Measurements from ENCODE around the gene AMPH.

AMPH gene

GRCh38 chr7:38630720-38631673, at the start of gene AMPH:
AMPH (minus strand) TSS chr7:38631373; CDS start chr7:38631351, 22 bp downstream.
- DNase-seq (ENCODE audit: low read depth in 2 of 3, low spot score in 2 of 3): no peak

- no peak for DNase-seq (ENCODE audit: low read depth in 2 of 3, low spot score in 2 of 3)
These were observed 48.2 kb upstream of the AMPH start for GRCh38 chr7:38679419-38679818.

- no peak for DNase-seq (ENCODE audit: low read depth in 2 of 3, low spot score in 2 of 3)
These were observed 47.5 kb upstream of the AMPH start for GRCh38 chr7:38678698-38679054.

DNA sequence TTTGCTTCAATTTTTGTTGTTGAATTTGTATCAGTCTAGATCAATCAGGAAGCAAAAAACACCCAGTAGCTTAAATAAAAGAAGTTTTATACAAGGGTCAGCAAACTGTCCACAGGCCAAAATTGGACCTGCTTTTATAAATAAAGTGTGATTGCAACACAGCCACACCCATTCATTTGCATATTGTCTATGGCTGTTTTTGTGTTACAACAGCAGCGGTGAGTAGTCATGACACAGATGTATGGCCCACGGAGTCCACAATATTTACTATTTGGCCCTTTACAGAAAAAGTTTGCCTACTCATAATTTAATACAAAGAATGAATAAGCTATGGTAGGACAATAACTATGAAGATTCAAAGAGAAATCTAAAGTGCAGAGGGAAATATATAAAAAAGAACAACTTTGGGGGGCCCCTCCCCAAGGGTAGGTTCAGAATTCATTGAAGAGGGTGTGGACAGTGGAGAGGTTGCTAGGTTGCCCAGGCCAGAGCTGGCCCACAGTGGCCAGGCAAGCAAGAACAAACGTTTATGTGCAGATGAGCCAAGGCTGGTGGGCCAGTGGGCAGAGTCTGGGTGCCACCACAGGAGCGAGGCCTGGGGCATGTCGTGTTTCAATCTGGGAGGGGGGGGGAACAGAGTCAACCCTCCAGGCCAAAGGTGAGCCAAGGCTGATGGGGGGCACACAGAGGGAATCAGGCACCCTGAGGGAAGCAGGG, 47.0 kb upstream of the AMPH start:
- no peak for DNase-seq (ENCODE audit: low read depth in 2 of 3, low spot score in 2 of 3)

DNA sequence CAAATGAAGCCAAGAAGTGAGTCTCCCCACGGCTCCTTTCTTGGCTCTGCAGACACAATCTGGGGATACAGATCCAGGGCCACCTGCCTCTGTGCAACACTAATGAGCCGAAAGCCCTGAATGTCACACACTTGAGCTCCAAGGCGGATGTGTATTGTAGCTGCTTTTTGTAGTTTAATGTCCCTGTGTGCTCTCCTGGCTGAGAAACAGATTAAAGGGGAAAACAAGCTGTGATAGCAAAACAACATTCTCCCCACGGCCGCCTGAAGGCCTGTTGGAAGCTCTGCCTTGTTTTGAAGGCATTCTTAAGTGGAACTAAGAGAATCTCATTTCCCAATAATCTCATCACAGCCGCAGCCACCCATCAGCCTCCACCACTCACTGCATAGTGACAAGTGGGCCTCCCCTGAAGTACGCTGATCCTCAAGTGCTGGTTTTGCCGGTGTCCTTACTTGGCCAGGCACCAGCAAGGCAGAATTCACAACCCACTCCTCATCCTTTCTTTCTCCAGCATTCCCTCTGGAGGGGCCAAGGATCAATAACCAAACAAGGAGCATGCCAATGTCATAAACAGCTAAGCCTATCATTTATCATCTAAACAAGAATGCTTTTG, 44.4 kb upstream of the AMPH start:
- DNase-seq (ENCODE audit: low read depth in 2 of 3, low spot score in 2 of 3): no peak

GRCh38 chr7:38674513-38674912, 43.3 kb upstream of the AMPH start:
- DNase-seq (ENCODE audit: low read depth in 2 of 3, low spot score in 2 of 3): no peak

DNA sequence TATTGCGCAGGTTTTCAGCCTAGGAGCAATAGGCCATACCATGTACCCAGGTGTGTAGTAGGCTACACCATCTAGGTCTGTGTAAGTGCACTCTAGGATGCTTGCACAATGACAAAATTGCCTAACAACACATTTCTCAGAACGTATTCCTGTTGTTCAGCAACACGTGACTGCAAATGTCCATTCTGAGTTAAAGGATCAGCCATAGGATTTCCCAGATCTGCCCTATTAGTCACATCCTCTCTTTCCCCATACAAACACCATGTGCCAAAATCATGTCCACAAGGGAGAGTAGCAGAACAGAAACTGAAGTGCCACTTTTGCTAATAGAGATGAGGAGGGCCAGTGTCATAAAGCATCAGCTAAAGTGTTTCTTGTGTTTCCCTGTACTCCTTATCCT, 42.6 kb upstream of the AMPH start:
- DNase-seq (ENCODE audit: low read depth in 2 of 3, low spot score in 2 of 3): no peak

DNA sequence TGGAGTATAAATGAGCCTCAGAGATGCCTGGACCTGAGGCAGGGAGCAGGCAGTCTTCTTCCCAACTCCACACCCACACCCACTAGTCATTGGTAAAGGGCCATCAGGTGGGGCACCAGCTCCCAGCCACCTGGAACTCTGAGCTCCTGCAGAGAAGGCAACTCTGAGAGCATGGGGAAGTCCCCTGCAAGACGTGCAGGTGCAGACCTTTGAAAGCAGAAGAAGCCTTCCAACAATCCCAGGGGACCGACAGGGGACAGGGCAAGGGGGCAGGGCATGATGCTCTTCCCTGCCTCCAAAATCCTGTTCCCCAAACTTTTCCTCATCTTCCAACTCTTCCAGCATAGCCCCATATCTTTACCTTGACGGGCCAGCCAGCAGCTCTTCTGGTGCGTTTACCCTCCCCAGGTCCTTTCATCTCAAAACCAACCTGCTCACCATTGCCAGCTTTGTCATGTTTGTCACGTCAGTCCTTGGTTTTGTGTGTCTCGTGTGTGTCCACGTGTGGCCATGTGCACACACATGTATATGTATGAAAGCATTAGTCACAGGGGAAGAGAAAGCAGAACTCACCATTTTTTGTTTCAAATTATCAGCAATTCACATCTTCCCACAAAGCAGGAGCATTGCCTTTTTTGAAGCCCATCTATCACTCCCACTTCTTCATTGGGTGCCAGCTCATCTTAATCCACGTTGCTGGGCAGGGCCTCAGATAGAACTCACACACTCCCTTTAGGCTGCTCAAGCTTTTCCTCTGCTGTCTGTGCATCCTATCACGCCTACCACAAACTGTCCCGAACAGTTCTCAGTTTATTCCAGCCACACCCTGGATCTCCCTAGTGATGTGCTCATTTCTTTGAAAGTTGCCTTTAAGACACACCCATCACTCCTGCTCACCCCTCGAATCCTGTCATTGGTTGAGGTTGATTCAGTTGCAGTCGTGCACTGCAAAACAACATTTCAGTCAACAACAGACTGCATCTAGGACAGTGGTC, 41.0 kb upstream of the AMPH start:
- no peak for DNase-seq (ENCODE audit: low read depth in 2 of 3, low spot score in 2 of 3)

DNA sequence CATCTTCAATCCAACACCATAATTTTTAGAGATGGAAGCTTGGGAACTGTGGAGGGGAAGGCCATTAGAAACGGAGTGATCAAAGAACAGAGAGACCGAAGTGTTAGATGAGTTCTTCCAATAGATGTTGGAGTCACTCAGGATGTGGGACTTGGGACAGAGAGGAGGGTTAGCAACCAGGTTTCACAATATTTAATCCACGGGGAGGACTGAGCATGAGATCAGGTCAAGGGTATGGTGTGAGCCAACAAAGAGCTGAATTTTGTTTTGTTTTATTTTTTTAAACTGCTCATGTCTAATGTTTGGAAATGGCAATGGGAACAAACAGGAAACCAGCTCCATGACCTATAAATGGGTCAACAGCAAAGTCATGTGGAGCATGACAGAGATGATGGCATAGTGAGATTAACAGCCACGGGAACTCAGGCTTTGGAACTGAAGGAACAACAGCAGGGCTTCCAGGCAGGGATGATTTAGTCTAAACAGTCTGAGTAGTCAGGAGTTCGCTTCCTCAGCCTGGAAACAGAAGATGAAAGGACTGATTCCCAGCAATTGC, 38.9 kb upstream of the AMPH start:
- DNase-seq (ENCODE audit: low read depth in 2 of 3, low spot score in 2 of 3): no peak

DNA sequence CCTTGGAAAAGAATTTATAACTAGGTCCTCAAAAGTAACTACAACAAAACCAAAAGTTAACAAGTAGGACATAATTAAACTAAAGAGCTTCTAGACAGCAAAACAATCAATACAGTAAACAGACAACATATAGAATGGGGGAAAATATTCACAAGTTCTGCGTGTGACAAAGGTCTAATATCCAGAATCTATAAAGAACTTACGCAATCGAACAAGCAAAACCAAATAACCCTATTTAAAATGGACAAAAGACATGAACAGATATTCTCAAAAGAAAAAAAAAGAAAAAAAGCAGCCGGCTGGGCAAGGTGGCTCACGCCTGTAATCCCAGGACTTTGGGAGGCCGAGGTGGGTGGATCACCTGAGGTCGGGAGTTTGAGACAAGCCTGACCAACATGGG, 33.8 kb upstream of the AMPH start:
- no peak for DNase-seq (ENCODE audit: low read depth in 2 of 3, low spot score in 2 of 3)

DNA sequence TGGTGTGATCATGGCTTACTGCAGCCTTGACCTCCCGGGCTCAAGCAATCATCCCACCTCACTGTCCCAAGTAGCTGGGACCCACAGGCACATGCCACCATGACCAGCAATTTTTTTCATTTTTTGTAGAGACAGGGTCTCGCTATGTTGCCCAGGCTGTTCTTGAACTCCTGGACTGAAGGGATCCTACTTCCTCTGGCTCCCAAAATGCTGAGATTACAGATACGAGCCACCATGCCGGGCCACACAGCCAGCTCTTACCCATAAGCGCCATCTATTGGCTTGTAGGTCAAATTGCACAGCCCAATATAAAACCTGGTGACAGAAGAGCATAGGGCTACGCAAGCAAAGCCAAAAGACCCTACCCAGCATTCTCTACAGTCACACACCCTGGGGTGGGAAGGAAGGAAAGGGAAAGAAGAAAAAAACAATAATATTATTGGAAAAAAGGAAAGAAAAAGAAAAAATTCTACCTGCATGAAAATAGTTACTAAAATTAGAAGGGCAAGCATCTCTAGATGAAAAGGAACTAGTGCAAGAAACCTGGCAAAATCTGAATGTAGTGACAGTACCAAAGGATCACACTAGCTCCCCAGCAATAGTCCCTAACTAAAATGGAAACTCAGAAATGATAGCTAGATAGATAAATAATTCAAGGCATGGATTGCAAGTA, 29.4 kb upstream of the AMPH start:
- no peak for DNase-seq (ENCODE audit: low read depth in 2 of 3, low spot score in 2 of 3)

DNA sequence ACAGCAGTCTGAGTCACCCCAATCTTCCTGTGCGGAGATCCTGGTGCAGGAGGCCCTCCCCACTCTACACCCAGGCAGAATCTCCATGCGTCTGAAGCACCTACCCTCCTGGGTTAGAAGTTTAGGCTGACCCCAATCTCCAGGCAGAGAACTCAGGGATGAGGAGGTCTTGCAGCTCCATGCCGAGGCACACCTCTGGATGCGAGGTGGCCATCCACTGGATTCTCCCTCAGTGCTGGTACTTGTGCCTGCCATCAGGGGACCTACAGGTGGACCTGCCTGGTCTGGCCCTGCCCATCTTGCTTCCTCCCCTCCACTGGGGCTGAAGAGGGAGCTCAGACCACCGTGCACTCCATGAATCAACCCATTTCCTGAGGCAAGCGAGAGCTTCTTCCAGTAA, 28.8 kb upstream of the AMPH start:
- no peak for DNase-seq (ENCODE audit: low read depth in 2 of 3, low spot score in 2 of 3)

DNA sequence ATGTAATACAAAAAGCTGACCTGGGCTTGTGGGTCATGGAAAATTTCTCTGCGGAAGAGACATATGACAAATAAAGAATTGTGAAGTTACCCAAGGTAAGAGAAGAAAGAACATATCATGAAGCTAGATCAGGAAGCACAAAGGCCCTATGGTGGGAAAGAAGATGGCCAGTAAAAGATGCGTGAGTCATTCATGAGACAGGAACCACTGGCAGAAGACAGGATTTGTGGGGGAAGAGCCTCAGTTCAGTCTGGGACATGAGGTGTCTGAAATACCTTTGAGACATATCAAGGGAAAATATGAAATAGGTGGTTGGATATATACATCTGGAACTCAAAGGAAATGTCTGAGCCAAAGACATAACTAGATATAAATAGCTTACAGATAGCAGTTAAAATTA, 27.7 kb upstream of the AMPH start:
- DNase-seq (ENCODE audit: low read depth in 2 of 3, low spot score in 2 of 3): no peak

DNA sequence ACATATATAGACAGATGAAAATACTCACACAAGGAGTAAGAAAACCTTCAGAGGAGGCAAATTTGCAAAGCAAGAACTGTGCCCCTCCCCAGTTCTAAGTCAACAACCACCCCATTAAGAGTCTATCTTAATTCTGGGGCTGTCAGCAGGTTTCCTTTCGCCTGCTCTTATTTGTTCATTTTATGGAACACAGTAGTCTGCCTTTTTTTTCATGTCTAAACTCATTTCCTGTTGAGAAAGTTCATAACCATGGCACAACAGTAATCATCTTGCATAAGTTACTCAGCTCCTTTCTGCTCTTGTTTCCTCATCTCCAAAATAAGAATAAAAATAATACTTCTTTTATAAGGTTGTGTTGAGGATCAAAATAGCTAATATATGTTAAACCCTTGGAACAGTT, 25.8 kb upstream of the AMPH start:
- no peak for DNase-seq (ENCODE audit: low read depth in 2 of 3, low spot score in 2 of 3)

GRCh38 chr7:38655833-38656774, 24.9 kb upstream of the AMPH start:
- DNase-seq (ENCODE audit: low read depth in 2 of 3, low spot score in 2 of 3): no peak

DNA sequence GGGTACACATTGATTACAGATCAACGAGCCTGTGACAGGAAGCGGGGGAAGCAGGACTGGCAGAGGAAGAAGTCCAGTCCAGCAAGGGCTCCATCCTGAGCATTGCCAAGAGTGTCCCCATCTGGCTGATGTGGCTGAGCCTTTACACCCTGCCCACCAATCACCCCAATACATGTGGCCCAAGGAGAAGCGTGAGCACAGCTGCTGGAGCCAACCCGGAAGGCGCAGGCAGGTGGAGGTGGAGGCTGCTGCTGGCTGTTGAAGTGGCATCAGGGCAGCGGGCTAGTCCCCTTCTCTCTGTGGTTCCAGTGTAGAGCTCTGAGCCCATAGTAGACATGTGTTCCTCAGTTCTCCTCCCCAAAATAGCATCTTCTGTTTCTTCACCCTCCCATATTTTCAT, 6.8 kb upstream of the AMPH start:
- DNase-seq (ENCODE audit: low read depth in 2 of 3, low spot score in 2 of 3): no peak

GRCh38 chr7:38632411-38632810, 1.2 kb upstream of the AMPH start:
- no peak for DNase-seq (ENCODE audit: low read depth in 2 of 3, low spot score in 2 of 3)

- no peak for DNase-seq (ENCODE audit: low read depth in 2 of 3, low spot score in 2 of 3)
These were observed 1.3 kb downstream of the AMPH start for GRCh38 chr7:38629651-38630510.

Data from activated CD8-positive, alpha-beta memory T cell treated with anti-CD3 and anti-CD28 coated beads for 48 hours (primary cell).